ENCODE results near the gene CARHSP1. TPM values are rescaled to one million over a fixed set of nuclear protein-coding genes. Genes with fewer than 3 reads are reported as not detected.

CARHSP1 gene
- total and polyA plus RNA-seq, 2 of the 4 experiments (the other 2 are of a cell fraction): 121 to 138 TPM

- no peak overlapping the region for H2AFZ ChIP-seq (replicated peaks; ENCODE audit: low read length, poor library complexity)
- no peak overlapping the region for H3K4me2 ChIP-seq (ENCODE audit: low read depth, low read length)
- H2BK20ac ChIP-seq (ENCODE audit: low read depth, low read length): no peak overlapping the region
- H4K91ac ChIP-seq (ENCODE audit: insufficient read depth, low read depth, low read length): no peak overlapping the region
- intact Hi-C loops (cut with micrococcal nuclease) (no loop called here), in situ Hi-C loops (cut with MboI; ENCODE audit: low sequenced_read_pairs) (no loop called here), dilution Hi-C loops (cut with HindIII; ENCODE audit: low sequenced_read_pairs, unreplicated experiment) (no loop called here)
- no peak overlapping the region for H2AK5ac ChIP-seq (ENCODE audit: low read depth, low read length)
- ChIA-PET CTCF (no interaction called here), POLR2A (ENCODE audit: unreplicated experiment) (no interaction called here)
- H3K4ac ChIP-seq (ENCODE audit: low read depth, low read length): no peak overlapping the region
- H2BK15ac ChIP-seq (ENCODE audit: low read depth, low read length): no peak overlapping the region
- H3K27ac ChIP-seq (ENCODE audit: insufficient read depth, low read length): no peak overlapping the region
- H2BK5ac ChIP-seq (ENCODE audit: low read depth, low read length, poor library complexity, severe bottlenecking): no peak overlapping the region
- H3K36me3 ChIP-seq (ENCODE audit: control insufficient read depth, insufficient read depth, low read length): peaks cover 52% of the 10 kb centered on the region
- DNase-seq (no peak), ATAC-seq (ENCODE audit: low read depth) (no peak)
- H2AK9ac ChIP-seq (replicated peaks; ENCODE audit: low read depth, low read length, poor library complexity): no peak overlapping the region
- H3K9me3 ChIP-seq (ENCODE audit: control insufficient read depth, insufficient read depth, low read length): no peaks in the 10 kb centered on the region
- no peak overlapping the region for H4K5ac ChIP-seq (ENCODE audit: low read depth, low read length)
- no peak for TF ChIP-seq FOS (IDR thresholded peaks at IDR 0.05; ENCODE audit: low read depth, low read length)
- TF ChIP-seq CTCF (conservative IDR thresholded peaks at IDR 0.05; ENCODE audit: low read depth, low read length): no peak
- TF ChIP-seq RFX5 (IDR thresholded peaks at IDR 0.05; ENCODE audit: low read depth, low read length): no peak
- no peak for TF ChIP-seq RAD21 (IDR thresholded peaks at IDR 0.05; ENCODE audit: low read length)
- no peak for TF ChIP-seq POLR2A (IDR thresholded peaks at IDR 0.05; ENCODE audit: low read depth, low read length)
- no peak for TF ChIP-seq ELK1 (IDR thresholded peaks at IDR 0.05; ENCODE audit: borderline replicate concordance, low read depth, low read length)
- TF ChIP-seq MAFK (IDR thresholded peaks at IDR 0.05; ENCODE audit: low read depth, low read length): no peak
- TF ChIP-seq MAZ (IDR thresholded peaks at IDR 0.05; ENCODE audit: borderline replicate concordance, low read depth, low read length): no peak
- no peak for TF ChIP-seq USF2 (IDR thresholded peaks at IDR 0.05; ENCODE audit: low read depth, low read length)
- TF ChIP-seq SMC3 (IDR thresholded peaks at IDR 0.05; ENCODE audit: low read depth, low read length): no peak
- no peak for TF ChIP-seq CEBPB (IDR thresholded peaks at IDR 0.05; ENCODE audit: low read depth, low read length)
- TF ChIP-seq MXI1 (IDR thresholded peaks at IDR 0.05; ENCODE audit: borderline replicate concordance, low read depth, low read length): no peak
- TF ChIP-seq RCOR1 (IDR thresholded peaks at IDR 0.05; ENCODE audit: insufficient replicate concordance, low read length): no peak
- no peak for TF ChIP-seq CHD1 (IDR thresholded peaks at IDR 0.05; ENCODE audit: low read depth, low read length)
- TF ChIP-seq BHLHE40 (IDR thresholded peaks at IDR 0.05; ENCODE audit: low read depth, low read length): no peak
- TF ChIP-seq NFE2L2 (IDR thresholded peaks at IDR 0.05; ENCODE audit: low read depth, low read length): no peak
- no peak overlapping the region for H3K9ac ChIP-seq (ENCODE audit: low read depth, low read length)
- WGBS, 2 experiments (ENCODE audit: extremely low coverage in 2 of 2, insufficient read length in 1 of 2): 62% methylated on average over 5 of the region's 10 CpGs; no CpG with 5 or more reads in 1 of the 2 experiments
- H4K8ac ChIP-seq (ENCODE audit: low read depth in 2 of 2, low read length in 2 of 2): no peak overlapping the region
- H3K9me1 ChIP-seq (ENCODE audit: insufficient read depth, low read length): peaks cover 9% of the 10 kb centered on the region; the same call in 1 of the 2 replicates
- no peak overlapping the region for H3K23ac ChIP-seq (ENCODE audit: low read depth, low read length)
- no TSS peak for BruUV-seq (replicated peaks)
- H3K14ac ChIP-seq (replicated peaks; ENCODE audit: low read depth, low read length): no peak overlapping the region
- H3K56ac ChIP-seq (ENCODE audit: extremely low read depth, insufficient read depth, low read length): no peak overlapping the region
- no peak overlapping the region for H3K4me3 ChIP-seq (ENCODE audit: insufficient read depth, low read depth, low read length)
- H2BK120ac ChIP-seq (ENCODE audit: low read depth, low read length): no peak overlapping the region
- peaks cover 2% of the 10 kb centered on the region; the same call in 1 of the 2 replicates for H3K4me1 ChIP-seq (ENCODE audit: control insufficient read depth, insufficient read depth, low read length)
- no peak overlapping the region for H3K18ac ChIP-seq (ENCODE audit: low read depth, low read length)
- peaks cover 21% of the 10 kb centered on the region for H4K20me1 ChIP-seq (ENCODE audit: insufficient read depth, low read length)
- H3K27me3 ChIP-seq (ENCODE audit: control insufficient read depth, insufficient read depth, low read length): no peaks in the 10 kb centered on the region
- peaks cover 31 to 62% of the 10 kb centered on the region in 2 experiments for H3K79me1 ChIP-seq (ENCODE audit: low read depth in 1 of 2, low read length in 2 of 2)
These were observed 50.1 kb downstream of the CARHSP1 start for GRCh38 chr16:8818504-8819270.
